ES-I3 (cell line): ENCODE data around the gene DNAAF5.

Source experiments
- H3K36me3 ChIP-seq: 2 replicates; pipeline ENCODE4 v1.6.1; 2013; ENCODE audit warnings: mild to moderate bottlenecking, low read length, control low read depth, moderate library complexity; ENCODE audit not compliant: insufficient read depth
- H3K4me1 ChIP-seq: 2 replicates; pipeline ENCODE4 v1.6.1; 2013; ENCODE audit warnings: mild to moderate bottlenecking, control low read depth, low read length; ENCODE audit not compliant: insufficient read depth
- H3K9ac ChIP-seq: 2 replicates; pipeline ENCODE4 v1.6.1; 2013; ENCODE audit warnings: low read depth, mild to moderate bottlenecking, low read length, moderate library complexity
- H3K9me3 ChIP-seq: 2 replicates; pipeline ENCODE4 v1.6.1; 2013; ENCODE audit warnings: mild to moderate bottlenecking, low read length, moderate library complexity; ENCODE audit not compliant: control insufficient read depth, insufficient read depth

The DNAAF5 gene

DNA sequence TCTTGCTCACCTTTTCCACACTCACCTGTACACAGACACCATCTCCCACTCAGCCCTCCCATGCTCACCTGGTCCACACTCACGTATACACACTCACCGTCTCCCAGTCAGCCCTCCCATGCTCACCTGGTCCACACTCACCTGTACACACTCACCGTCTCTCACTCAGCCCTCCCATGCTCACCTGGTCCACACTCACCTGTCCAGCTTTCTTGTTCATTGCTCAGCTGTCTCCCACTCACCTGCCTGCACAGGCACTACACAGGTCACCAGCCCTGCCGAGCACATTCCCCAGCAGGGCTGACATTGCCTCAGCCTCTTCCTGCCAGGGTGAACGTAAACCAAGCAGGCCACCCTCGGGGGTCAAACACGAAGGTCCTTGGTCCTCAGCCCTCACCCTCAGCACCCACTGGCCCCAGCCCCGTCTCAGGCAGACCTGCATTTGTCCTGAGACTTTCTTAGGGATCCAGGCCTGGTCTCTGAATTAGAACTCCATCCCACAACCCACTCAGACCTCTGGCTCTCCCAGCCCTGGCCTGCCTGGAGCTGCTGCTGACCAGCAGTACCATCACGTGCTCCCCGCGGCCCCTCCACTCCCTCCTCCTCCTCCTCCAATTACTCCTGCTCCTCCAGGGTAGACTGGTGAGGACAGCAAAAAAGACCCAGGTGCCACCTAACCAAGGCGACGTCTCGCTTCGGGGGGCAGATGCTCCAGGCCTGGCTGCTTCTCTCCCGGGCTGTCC, 12.8 kb upstream of the DNAAF5 start:
- Histone ChIP-seq H3K9me3 (no peaks in the 10 kb centered on the region), H3K9ac (no peak overlapping the region), H3K36me3 (no peaks in the 10 kb centered on the region), H3K4me1 (no peaks in the 10 kb centered on the region)

DNA sequence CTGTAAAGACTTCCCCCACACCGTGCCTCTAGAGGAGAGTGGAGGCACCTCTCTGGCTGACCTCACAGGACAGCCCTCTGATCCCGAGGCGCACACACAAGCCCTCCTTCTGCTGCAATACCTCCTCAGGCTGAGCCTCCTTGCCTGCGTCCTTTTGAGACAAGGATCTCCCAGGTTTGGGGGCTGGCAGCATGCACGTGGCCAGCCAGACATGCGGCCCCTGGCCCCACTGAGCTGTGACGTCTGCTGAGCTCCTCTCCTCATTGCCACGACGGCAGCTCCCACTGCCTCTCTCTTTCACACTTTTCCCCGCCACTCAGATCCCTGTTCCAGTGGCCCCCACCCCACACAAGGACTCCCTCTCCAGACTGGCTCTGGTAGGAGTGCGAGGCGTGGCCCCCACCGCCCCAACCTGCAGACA, 12.2 kb upstream of the DNAAF5 start:
- Histone ChIP-seq H3K9ac (no peak overlapping the region), H3K4me1 (no peaks in the 10 kb centered on the region), H3K36me3 (no peaks in the 10 kb centered on the region), H3K9me3 (no peaks in the 10 kb centered on the region)

DNA sequence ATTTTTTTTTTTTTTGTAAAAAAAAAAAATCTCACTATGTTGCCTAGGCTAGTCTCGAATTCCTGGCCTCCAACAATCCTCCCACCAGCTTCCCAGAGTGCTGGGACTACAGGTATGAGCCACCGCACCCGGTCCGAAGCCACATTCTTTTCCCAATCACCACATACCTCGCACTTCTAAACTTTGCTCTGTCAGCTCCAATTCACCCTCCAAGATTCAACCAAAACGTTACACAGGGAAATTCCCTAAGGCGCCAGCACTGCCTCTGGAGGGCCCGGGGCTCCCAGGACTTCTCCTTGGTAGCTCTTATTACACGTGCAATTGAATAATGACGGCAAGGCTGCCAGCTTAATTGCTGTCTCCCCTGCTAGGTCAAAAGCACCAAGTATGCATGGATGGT, 10.3 kb upstream of the DNAAF5 start:
- no peak overlapping the region for H3K9ac ChIP-seq
- H3K4me1 ChIP-seq, result no peaks in the 10 kb centered on the region
- no peaks in the 10 kb centered on the region for H3K36me3 ChIP-seq
- peaks cover 4% of the 10 kb centered on the region; the same call in 1 of the 2 replicates for H3K9me3 ChIP-seq

DNA sequence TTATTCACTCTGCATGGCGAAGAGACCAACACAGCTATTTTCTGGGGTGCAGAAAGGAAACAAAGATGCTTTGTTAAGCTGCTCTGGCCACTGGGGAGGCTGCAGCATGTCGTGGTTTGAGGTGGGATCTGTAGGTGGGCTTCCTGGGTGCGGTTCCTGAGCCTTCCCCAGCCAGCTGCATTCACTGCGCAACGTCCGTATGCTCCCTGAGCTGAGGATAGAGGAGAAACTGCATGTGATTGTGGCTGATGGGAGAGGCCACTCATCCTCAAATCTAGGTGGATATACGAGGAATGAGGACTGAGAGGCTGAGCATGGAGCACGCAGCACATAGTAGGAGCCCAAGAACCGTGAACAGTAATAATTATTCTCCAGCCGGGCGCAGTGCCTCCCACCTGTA, 9.9 kb upstream of the DNAAF5 start:
- H3K9ac ChIP-seq, result no peak overlapping the region
- H3K36me3 ChIP-seq, result no peaks in the 10 kb centered on the region; the same call in 1 of the 2 replicates
- peaks cover 5% of the 10 kb centered on the region; the same call in 1 of the 2 replicates for H3K9me3 ChIP-seq
- no peaks in the 10 kb centered on the region for H3K4me1 ChIP-seq

- no peak overlapping the region for H3K9ac ChIP-seq
- peaks cover 10% of the 10 kb centered on the region; the same call in 1 of the 2 replicates for H3K36me3 ChIP-seq
- no peaks in the 10 kb centered on the region for H3K4me1 ChIP-seq
- H3K9me3 ChIP-seq, result peaks cover 8% of the 10 kb centered on the region
Observed at GRCh38 chr7:721619-722248, 4.8 kb upstream of the DNAAF5 start.

- Histone ChIP-seq H3K36me3 (peaks cover 10% of the 10 kb centered on the region; the same call in 1 of the 2 replicates), H3K9me3 (peaks cover 8% of the 10 kb centered on the region), H3K9ac (no peak overlapping the region), H3K4me1 (no peaks in the 10 kb centered on the region)
Observed at GRCh38 chr7:723541-723940, 3.0 kb upstream of the DNAAF5 start.

- no peaks in the 10 kb centered on the region for H3K4me1 ChIP-seq
- no peak overlapping the region for H3K9ac ChIP-seq
- H3K36me3 ChIP-seq, result peaks cover 10% of the 10 kb centered on the region; the same call in 1 of the 2 replicates
- H3K9me3 ChIP-seq, result peaks cover 8% of the 10 kb centered on the region
Observed at GRCh38 chr7:724298-724697, 2.2 kb upstream of the DNAAF5 start.

GRCh38 chr7:725223-726005, 1.1 kb upstream of the DNAAF5 start:
- H3K4me1 ChIP-seq, result no peaks in the 10 kb centered on the region
- peak overlapping the region; percentile 72; the same call in 1 of the 2 replicates for H3K9ac ChIP-seq
- H3K9me3 ChIP-seq, result peaks cover 8% of the 10 kb centered on the region
- peaks cover 10% of the 10 kb centered on the region; the same call in 1 of the 2 replicates for H3K36me3 ChIP-seq

GRCh38 chr7:726854-727103, 280 bp downstream of the DNAAF5 start:
- peak overlapping the region; percentile 72 for H3K9ac ChIP-seq
- peaks cover 10% of the 10 kb centered on the region; the same call in 1 of the 2 replicates for H3K36me3 ChIP-seq
- H3K9me3 ChIP-seq, result peaks cover 1% of the 10 kb centered on the region
- H3K4me1 ChIP-seq, result no peaks in the 10 kb centered on the region

DNA sequence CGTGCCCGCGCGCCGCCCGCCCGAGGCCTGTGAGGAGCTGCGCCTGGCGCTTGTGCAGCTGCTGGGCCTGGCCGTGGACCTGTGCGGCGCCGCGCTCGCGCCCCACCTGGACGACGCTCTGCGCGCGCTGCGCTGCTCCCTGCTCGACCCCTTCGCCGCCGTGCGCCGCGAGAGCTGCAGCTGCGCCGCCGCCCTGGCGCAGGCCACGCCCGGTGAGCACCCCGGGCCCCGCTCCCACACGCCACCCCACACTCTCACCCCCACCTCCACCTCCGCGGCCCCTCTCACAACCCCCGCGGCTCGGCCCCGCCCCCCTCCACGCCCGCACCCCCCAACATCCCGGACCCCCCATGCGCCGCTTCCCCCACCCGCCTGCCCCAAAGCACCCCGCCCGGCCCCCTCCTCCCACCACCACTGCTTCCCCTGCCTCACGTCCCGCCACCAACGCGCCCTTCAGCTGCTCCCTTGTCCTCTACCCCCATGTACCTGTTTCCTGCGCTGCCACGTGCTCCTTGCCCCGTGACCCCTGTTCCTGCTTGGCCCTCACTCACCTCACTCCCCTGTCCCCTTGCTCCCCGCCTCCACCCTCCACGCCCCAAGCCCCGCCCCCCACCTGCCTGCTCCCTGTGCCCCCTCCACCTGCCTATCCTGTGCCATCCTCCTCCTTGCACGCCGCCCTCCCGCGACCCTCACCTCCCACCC, 756 bp downstream of the DNAAF5 start, which contains the start of gene PRKAR1B:
Gene PRKAR1B, minus strand, starts transcription at position 178 of the 702 bp plus-strand sequence. CDS start 15,776 bp downstream, outside the sequence.
- no peaks in the 10 kb centered on the region for H3K4me1 ChIP-seq
- H3K9ac ChIP-seq, result peak within 1 kb of the TSS; percentile 72
- peaks cover 10% of the 10 kb centered on the region; the same call in 1 of the 2 replicates for H3K36me3 ChIP-seq
- H3K9me3 ChIP-seq, result no peaks in the 10 kb centered on the region; the same call in none of the 2 replicates

- Histone ChIP-seq H3K9ac (peak overlapping the region; percentile 9; the same call in 1 of the 2 replicates), H3K4me1 (no peaks in the 10 kb centered on the region), H3K9me3 (no peaks in the 10 kb centered on the region; the same call in none of the 2 replicates), H3K36me3 (peaks cover 3% of the 10 kb centered on the region; the same call in 1 of the 2 replicates)
Observed at GRCh38 chr7:727806-728460, 1.4 kb downstream of the DNAAF5 start.

DNA sequence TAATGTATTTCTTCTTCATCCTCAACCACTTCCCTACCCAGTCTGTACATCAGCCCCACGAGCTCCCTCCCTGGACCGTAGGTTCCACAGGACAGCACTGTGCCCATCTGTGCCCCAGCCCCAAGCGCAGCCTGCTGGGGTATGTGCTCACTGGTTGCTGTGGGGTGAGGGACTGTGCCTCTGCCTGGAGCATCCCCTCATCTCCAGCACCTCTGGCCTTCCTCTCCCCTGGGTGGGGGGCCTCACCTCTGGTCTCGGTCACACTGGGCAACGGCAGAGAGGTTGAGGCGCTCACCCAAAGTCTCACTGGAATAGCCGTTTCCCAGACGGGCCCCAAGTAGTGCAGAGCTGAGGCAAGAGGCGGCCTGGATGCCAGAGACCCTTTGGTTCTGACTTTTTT, 2.1 kb downstream of the DNAAF5 start:
- Histone ChIP-seq H3K4me1 (no peaks in the 10 kb centered on the region), H3K9ac (no peak overlapping the region), H3K36me3 (no peaks in the 10 kb centered on the region; the same call in 1 of the 2 replicates), H3K9me3 (no peaks in the 10 kb centered on the region)

GRCh38 chr7:729140-730000, 2.9 kb downstream of the DNAAF5 start:
- Histone ChIP-seq H3K9ac (no peak overlapping the region), H3K36me3 (no peaks in the 10 kb centered on the region; the same call in 1 of the 2 replicates), H3K4me1 (no peaks in the 10 kb centered on the region), H3K9me3 (no peaks in the 10 kb centered on the region)
